H1 (cell line): Measurements from ENCODE around the gene C17orf114.

Experiments used
- CTCF ChIA-PET: fragments of 300-600 bp; sonication (Branson Sonifier 250); formaldehyde crosslinking; loops from one replicate; lab custom pipeline; 2021; ENCODE audit not compliant: partially characterized antibody; lab: Charles Lee
- POLR2A ChIA-PET: fragments of 300-600 bp; sonication (Branson Sonifier 250); formaldehyde crosslinking; loops from one replicate; lab custom pipeline; 2021; ENCODE audit warnings: inconsistent platforms; ENCODE audit not compliant: partially characterized antibody; lab: Charles Lee
- DNase-seq, 2 experiments: peaks; one replicate each; pipeline versions ENCODE4 v3.0.0 to v3.0.0-alpha.2; 2010 to 2022; ENCODE audit warnings: low spot score in 2 of 2, low read depth in 1 of 2, mixed read lengths in 1 of 2
- FAIRE-seq: peaks from 2 replicates; lab custom pipeline; 2011; peaks lifted over from hg19 to GRCh38; lab: Jason Lieb, UNC
- H2AFZ ChIP-seq: 2 replicates; pipeline ENCODE4 v1.8.1; 2012; ENCODE audit warnings: low read length, inconsistent platforms
- H2AK5ac ChIP-seq: 2 replicates; pipeline ENCODE4 v1.6.1; 2013; ENCODE audit warnings: low read depth, low read length
- H2BK120ac ChIP-seq: replicated peaks from 2 replicates; pipeline ENCODE3; 2013; ENCODE audit warnings: low read depth, low read length, inconsistent platforms
- H2BK12ac ChIP-seq: 2 replicates; pipeline ENCODE4 v1.6.1; 2013; ENCODE audit warnings: low read depth, low read length
- H2BK15ac ChIP-seq: 2 replicates; pipeline ENCODE4 v1.6.1; 2013; ENCODE audit warnings: low read length
- H2BK20ac ChIP-seq: 2 replicates; pipeline ENCODE4 v1.6.1; 2013; ENCODE audit warnings: low read length
- H2BK5ac ChIP-seq: 2 replicates; pipeline ENCODE4 v1.6.1; 2013; ENCODE audit warnings: low read depth, low read length
- H3K14ac ChIP-seq: 2 replicates; pipeline ENCODE4 v1.6.1; 2013; ENCODE audit warnings: inconsistent platforms; ENCODE audit not compliant: insufficient read length
- H3K18ac ChIP-seq: 2 replicates; pipeline ENCODE4 v1.6.1; 2013; ENCODE audit warnings: low read length; ENCODE audit errors: extremely low read depth
- H3K23ac ChIP-seq: 2 replicates; pipeline ENCODE4 v1.6.1; 2013; ENCODE audit warnings: inconsistent platforms; ENCODE audit not compliant: insufficient read length
- H3K23me2 ChIP-seq: 2 replicates; pipeline ENCODE4 v1.6.1; 2013; ENCODE audit warnings: low read depth, low read length
- H3K27ac ChIP-seq: 2 replicates; pipeline ENCODE4 v1.6.1; 2011; ENCODE audit warnings: low read depth, low read length, inconsistent platforms
- H3K27me3 ChIP-seq, 4 experiments: replicated peaks in 1 of 4; 1 replicate in 1 of 4; 2 replicates in 3 of 4; pipeline versions ENCODE4 v1.6.1 to v1.8.1; 2011 to 2013; ENCODE audit warnings: low read length in 3 of 4, mild to moderate bottlenecking in 3 of 4, inconsistent platforms in 2 of 4, mixed read lengths in 2 of 4, moderate library complexity in 1 of 4; ENCODE audit not compliant: control insufficient read depth in 3 of 4, insufficient read depth in 3 of 4; ENCODE audit errors: extremely low read depth in 1 of 4
- H3K36me3 ChIP-seq, 4 experiments: 2 replicates each; pipeline versions ENCODE4 v1.6.1 to v1.8.1; 2011 to 2013; ENCODE audit warnings: mild to moderate bottlenecking in 4 of 4, low read length in 3 of 4, moderate library complexity in 2 of 4, control low read depth in 1 of 4, inconsistent platforms in 1 of 4; ENCODE audit not compliant: insufficient read depth in 4 of 4, control insufficient read depth in 2 of 4
- H3K4ac ChIP-seq: replicated peaks from 2 replicates; pipeline ENCODE3; 2013; ENCODE audit warnings: low read length, low read depth, mixed read lengths, inconsistent platforms; ENCODE audit not compliant: insufficient read length
- H3K4me1 ChIP-seq, 4 experiments: replicated peaks in 1 of 4; 1 replicate in 1 of 4; 2 replicates in 3 of 4; pipeline versions ENCODE4 v1.6.1 to v1.8.1; 2011 to 2013; ENCODE audit warnings: low read length in 3 of 4, inconsistent platforms in 2 of 4, mixed read lengths in 1 of 4; ENCODE audit not compliant: insufficient read depth in 4 of 4, control insufficient read depth in 3 of 4
- H3K4me2 ChIP-seq, 2 experiments: 2 replicates each; pipeline versions ENCODE4 v1.6.1 to v1.8.1; 2011 to 2013; ENCODE audit warnings: low read depth in 2 of 2, low read length in 2 of 2, control low read depth in 1 of 2, inconsistent platforms in 1 of 2, mild to moderate bottlenecking in 1 of 2; ENCODE audit not compliant: insufficient read depth in 1 of 2
- H3K4me3 ChIP-seq, 4 experiments: fragments of 200-600, 300-600 bp in 1 of 4; sonication (generic), shearing (Covaris generic), sonication (Bioruptor Twin) in 1 of 4; 2 replicates each; pipeline versions ENCODE4 v1.5.1 to v1.8.1; 2011 to 2016; ENCODE audit warnings: low read length in 4 of 4, low read depth in 3 of 4, control low read depth in 2 of 4, inconsistent platforms in 2 of 4, mild to moderate bottlenecking in 2 of 4, mixed read lengths in 1 of 4, moderate library complexity in 1 of 4; ENCODE audit not compliant: insufficient read depth in 2 of 4; ENCODE audit errors: extremely low read depth in 1 of 4
- H3K56ac ChIP-seq: replicated peaks from 2 replicates; pipeline ENCODE3; 2013; ENCODE audit warnings: low read depth, mild to moderate bottlenecking, mixed read lengths, low read length, inconsistent platforms; ENCODE audit not compliant: insufficient read length
- H3K79me1 ChIP-seq: 2 replicates; pipeline ENCODE4 v1.6.1; 2013; ENCODE audit warnings: low read depth, low read length, control low read depth
- H3K79me2 ChIP-seq, 2 experiments: 2 replicates each; pipeline versions ENCODE4 v1.6.1 to v1.8.1; 2012 to 2013; ENCODE audit warnings: low read length in 2 of 2, mild to moderate bottlenecking in 2 of 2, inconsistent platforms in 1 of 2; ENCODE audit not compliant: insufficient read depth in 2 of 2, control insufficient read depth in 1 of 2
- H3K9ac ChIP-seq, 4 experiments: replicated peaks in 1 of 4; 1 replicate in 1 of 4; 2 replicates in 3 of 4; pipeline versions ENCODE4 v1.6.1 to v1.8.1; 2011 to 2013; ENCODE audit warnings: low read depth in 3 of 4, low read length in 3 of 4, control low read depth in 2 of 4, mild to moderate bottlenecking in 2 of 4, moderate library complexity in 2 of 4, inconsistent platforms in 1 of 4; ENCODE audit errors: extremely low read depth in 1 of 4
- H3K9me3 ChIP-seq, 2 experiments: 2 replicates each; pipeline versions ENCODE4 v1.6.1 to v1.8.1; 2012 to 2013; ENCODE audit warnings: mild to moderate bottlenecking in 2 of 2, moderate library complexity in 2 of 2, control low read depth in 1 of 2, inconsistent platforms in 1 of 2, low read depth in 1 of 2, low read length in 1 of 2, mixed read lengths in 1 of 2; ENCODE audit not compliant: insufficient read depth in 2 of 2
- H4K20me1 ChIP-seq, 2 experiments: replicated peaks in 1 of 2; 2 replicates each; pipeline versions ENCODE3 to v1.8.1; 2011 to 2013; ENCODE audit warnings: inconsistent platforms in 2 of 2, low read length in 2 of 2, mild to moderate bottlenecking in 1 of 2; ENCODE audit not compliant: insufficient read depth in 2 of 2, control insufficient read depth in 1 of 2
- H4K5ac ChIP-seq: 2 replicates; pipeline ENCODE4 v1.6.1; 2013; ENCODE audit warnings: low read length, low read depth, mixed read lengths, inconsistent platforms; ENCODE audit not compliant: insufficient read length
- H4K8ac ChIP-seq: 2 replicates; pipeline ENCODE4 v1.8.0; 2013; ENCODE audit warnings: mild to moderate bottlenecking, moderate library complexity, low read length, inconsistent platforms; ENCODE audit not compliant: insufficient read depth; ENCODE audit errors: extremely low read depth
- H4K91ac ChIP-seq: replicated peaks from 2 replicates; pipeline ENCODE3; 2013; ENCODE audit warnings: low read length, mixed read lengths, inconsistent platforms; ENCODE audit not compliant: insufficient read length
- BRCA1 ChIP-seq: IDR thresholded peaks from 2 replicates; pipeline ENCODE4 v1.6.1; 2012; ENCODE audit warnings: low read depth, low read length, improper control_type of control experiment
- CEBPB ChIP-seq: IDR thresholded peaks from 2 replicates; pipeline ENCODE4 v1.6.1; 2012; ENCODE audit warnings: low read depth, low read length
- CHD2 ChIP-seq: IDR thresholded peaks from 2 replicates; pipeline ENCODE4 v1.6.1; 2012; ENCODE audit warnings: low read length, improper control_type of control experiment
- CTBP2 ChIP-seq: IDR thresholded peaks from 2 replicates; pipeline ENCODE4 v1.7.0; 2011; ENCODE audit warnings: borderline replicate concordance, mild to moderate bottlenecking, moderate library complexity, mixed read lengths, low read length; ENCODE audit not compliant: insufficient read depth, insufficient read length
- HDAC2 ChIP-seq, 2 experiments: fragments of 300-600 bp in 1 of 2; sonication (generic) in 1 of 2; IDR thresholded peaks; 2 replicates each; pipeline ENCODE4 v1.6.1; 2011 to 2012; ENCODE audit warnings: low read depth in 2 of 2, low read length in 2 of 2, mild to moderate bottlenecking in 2 of 2, moderate library complexity in 2 of 2, borderline replicate concordance in 1 of 2, inconsistent platforms in 1 of 2
- HDAC6 ChIP-seq: IDR thresholded peaks from one replicate; pipeline ENCODE4 v1.7.1; 2012; ENCODE audit warnings: low read depth, mild to moderate bottlenecking, inconsistent platforms, low read length, moderate library complexity
- KDM1A ChIP-seq: fragments of 200-600, 300-600 bp; sonication (generic); IDR thresholded peaks from 2 replicates; pipeline ENCODE4 v1.7.1; 2016; ENCODE audit warnings: mild to moderate bottlenecking, low read length, borderline replicate concordance
- MAX ChIP-seq: IDR thresholded peaks from 2 replicates; pipeline ENCODE4 v1.6.1; 2012; ENCODE audit warnings: inconsistent platforms
- NRF1 ChIP-seq: IDR thresholded peaks from 2 replicates; pipeline ENCODE4 v1.6.1; 2011; ENCODE audit warnings: mild to moderate bottlenecking, low read depth, low read length, improper control_type of control experiment
- RXRA ChIP-seq: IDR thresholded peaks from 2 replicates; pipeline ENCODE4 v1.6.1; 2011; ENCODE audit warnings: low read depth, mild to moderate bottlenecking, low read length, moderate library complexity; ENCODE audit not compliant: insufficient read depth
- SP4 ChIP-seq: IDR thresholded peaks from 2 replicates; pipeline ENCODE4 v1.6.1; 2012; ENCODE audit warnings: low read length, inconsistent platforms
- TAF7 ChIP-seq: optimal IDR thresholded peaks from 2 replicates; pipeline ENCODE3; 2011; ENCODE audit warnings: low read depth, mild to moderate bottlenecking, inconsistent platforms, low read length, moderate library complexity, borderline replicate concordance
- TCF12 ChIP-seq: IDR thresholded peaks from 2 replicates; pipeline ENCODE4 v1.6.1; 2011; ENCODE audit warnings: low read depth, mild to moderate bottlenecking, low read length
- TEAD4 ChIP-seq: IDR thresholded peaks from 2 replicates; pipeline ENCODE4 v1.6.1; 2012; ENCODE audit warnings: low read depth, low read length, inconsistent platforms, mixed read lengths
- WGBS, 2 experiments: shearing (Covaris generic) in 1 of 2; methylation state at CpG; one replicate each; pipeline versions ENCODE4 v1.1.6 to v1.1.7; 2013 to 2015; ENCODE audit warnings: low lambda C conversion rate in 2 of 2, mixed read lengths in 2 of 2, inconsistent platforms in 1 of 2, low coverage in 1 of 2, missing lambda C conversion rate in 1 of 2; ENCODE audit not compliant: insufficient replicate concordance in 2 of 2, insufficient coverage in 1 of 2, insufficient read length in 1 of 2; ENCODE audit errors: extremely low coverage in 1 of 2, missing lambda C conversion rate in 1 of 2; 5-methylcytosine and 5-hydroxymethylcytosine counted together

Gene C17orf114

GRCh38 chr17:4822835-4823234 is 20.7 kb upstream of the C17orf114 start:
- no peak overlapping the region for H2BK120ac ChIP-seq
- H3K27ac ChIP-seq: no peak overlapping the region
- peaks cover 0 to 3% (median 1%) of the 10 kb centered on the region in 4 experiments; a peak in 4 of 8 replicates for H3K36me3 ChIP-seq
- H3K4me1 ChIP-seq: no peaks in the 10 kb centered on the region
- ChIA-PET POLR2A (interaction anchor here (0.6 to 2.7 kb wide), 6 partner anchors 10 to 265 kb away, joined by 3 to 14 read pairs (median 3); partner anchors contain the start of genes MINK1 and PLD2), CTCF (interaction anchor here (1.1 to 2.5 kb wide), 8 partner anchors 15 to 133 kb away, joined by 3 to 10 read pairs (median 4); no protein-coding TSS in a partner anchor)
- H3K23me2 ChIP-seq: no peaks in the 10 kb centered on the region
- H3K14ac ChIP-seq: no peak overlapping the region
- no peak overlapping the region for H3K23ac ChIP-seq
- H3K9ac ChIP-seq: no peak overlapping the region
- peaks cover 3% of the 10 kb centered on the region in 2 experiments for H4K20me1 ChIP-seq
- no peaks in the 10 kb centered on the region for H3K27me3 ChIP-seq
- no peak overlapping the region for H3K4me2 ChIP-seq
- H2BK20ac ChIP-seq: no peak overlapping the region
- H3K18ac ChIP-seq: no peak overlapping the region
- no peaks in the 10 kb centered on the region; the same call in 1 of the 2 replicates for H3K79me1 ChIP-seq
- no peaks in the 10 kb centered on the region for H3K79me2 ChIP-seq
- no peak overlapping the region for H2AFZ ChIP-seq
- no peak overlapping the region for H4K8ac ChIP-seq
- no peak overlapping the region for H3K4me3 ChIP-seq
- H3K4ac ChIP-seq: no peak overlapping the region
- H2BK15ac ChIP-seq: no peak overlapping the region
- no peaks in the 10 kb centered on the region for H3K9me3 ChIP-seq
- no peak overlapping the region for H2BK5ac ChIP-seq
- no peak overlapping the region for H3K56ac ChIP-seq
- H2BK12ac ChIP-seq: no peak overlapping the region
- no peak overlapping the region for H4K5ac ChIP-seq
- H2AK5ac ChIP-seq: no peak overlapping the region
- no peak for FAIRE-seq
- 85% methylated on average over 3 of the region's 3 CpGs; no CpG with 5 or more reads in 1 of the 2 experiments for WGBS, 2 experiments
- no peak overlapping the region for H4K91ac ChIP-seq
- no peak for DNase-seq
- TF ChIP-seq RXRA (no peak), HDAC6 (no peak), CTBP2 (no peak), TCF12 (no peak), TEAD4 (no peak), TAF7 (no peak), NRF1 (no peak), SP4 (no peak), KDM1A (no peak), CEBPB (no peak), MAX (no peak), HDAC2 (IDR thresholded peaks at IDR 0.05; ENCODE audit: borderline replicate concordance in 1 of 2, low read depth in 2 of 2, low read length in 2 of 2) (no peak), BRCA1 (no peak), CHD2 (no peak)
